Activated T-cell treated with anti-CD3 and anti-CD28 coated beads, Interleukin-2, amount 50 U/mL, for 4 hours (primary cell): ENCODE results near the gene HOXB5. TPM values are rescaled to one million over a fixed set of nuclear protein-coding genes. Genes with fewer than 3 reads are reported as not detected.

Experiments used
- ATAC-seq, 2 donors: fragments of 200-7000 bp; cut with Tn5 transposase; one replicate each; pipeline ENCODE4 v1.10.0; 2021
- DNase-seq: peaks from one replicate; pipeline ENCODE4 v3.0.0-alpha.2; 2020
- H3K27me3 Mint-ChIP-seq: one replicate; pipeline ENCODE4 v1.8.0; 2021; ENCODE audit warnings: low read depth, mixed read lengths
- H3K36me3 Mint-ChIP-seq: one replicate; pipeline ENCODE4 v1.8.0; 2022; ENCODE audit warnings: mixed read lengths; ENCODE audit not compliant: insufficient read depth
- H3K4me1 Mint-ChIP-seq: one replicate; pipeline ENCODE4 v1.8.0; 2021; ENCODE audit warnings: low read depth, mixed read lengths
- H3K4me3 Mint-ChIP-seq: one replicate; pipeline ENCODE4 v1.8.0; 2021; ENCODE audit warnings: mild to moderate bottlenecking, moderate library complexity, mixed read lengths
- H3K9me3 Mint-ChIP-seq: one replicate; pipeline ENCODE4 v1.8.0; 2021; ENCODE audit warnings: mixed read lengths
- total RNA-seq, 3 donors: library from RNA; stranded (reverse); gene quantifications; one replicate each; pipeline ENCODE4 v1.2.1, GENCODE V29; 2021

The HOXB5 gene
- total RNA-seq, 3 donors from 2014 or later = 0.08 TPM; not detected in 2

GRCh38 chr17:48615047-48615962 is 21.7 kb upstream of the HOXB5 start, which contains the start of gene HOXB8:
Gene HOXB8 (minus strand): TSS chr17:48615292. CDS start chr17:48614704, 588 bp downstream.
- peaks cover 58% of the 10 kb centered on the region for H3K4me1 Mint-ChIP-seq
- H3K27me3 Mint-ChIP-seq = peaks cover 79% of the 10 kb centered on the region
- no peak for ATAC-seq
- peak within 1 kb of the TSS; percentile 60 for H3K4me3 Mint-ChIP-seq
- H3K9me3 Mint-ChIP-seq = no peaks in the 10 kb centered on the region
- H3K36me3 Mint-ChIP-seq = no peaks in the 10 kb centered on the region
- no peak for DNase-seq

GRCh38 chr17:48613862-48614694 is 20.5 kb upstream of the HOXB5 start:
- Mint-ChIP-seq H3K4me1 (peaks cover 54% of the 10 kb centered on the region), H3K9me3 (no peaks in the 10 kb centered on the region), H3K4me3 (peak overlapping the region; percentile 60), H3K36me3 (no peaks in the 10 kb centered on the region), H3K27me3 (peaks cover 76% of the 10 kb centered on the region)
- peak; percentile 16 to 27 for ATAC-seq
- DNase-seq = no peak

GRCh38 chr17:48612854-48613691 is 19.5 kb upstream of the HOXB5 start:
- ATAC-seq (peak; percentile 63 to 76), DNase-seq (no peak)
- H3K36me3 Mint-ChIP-seq = no peaks in the 10 kb centered on the region
- peak overlapping the region; percentile 80 for H3K4me3 Mint-ChIP-seq
- H3K9me3 Mint-ChIP-seq = no peaks in the 10 kb centered on the region
- H3K27me3 Mint-ChIP-seq = peaks cover 74% of the 10 kb centered on the region
- peaks cover 45% of the 10 kb centered on the region for H3K4me1 Mint-ChIP-seq

GRCh38 chr17:48612456-48612853 is 18.9 kb upstream of the HOXB5 start:
- Mint-ChIP-seq H3K4me3 (peak overlapping the region; percentile 80), H3K9me3 (no peaks in the 10 kb centered on the region), H3K36me3 (no peaks in the 10 kb centered on the region), H3K4me1 (peaks cover 43% of the 10 kb centered on the region), H3K27me3 (peaks cover 75% of the 10 kb centered on the region)
- ATAC-seq = peak in 1 of 2 donors; percentile 7
- no peak for DNase-seq

- H3K9me3 Mint-ChIP-seq = no peaks in the 10 kb centered on the region
- ATAC-seq = no peak
These were observed 18.3 kb upstream of the HOXB5 start for GRCh38 chr17:48611681-48612455.

GRCh38 chr17:48611213-48611612 is 17.6 kb upstream of the HOXB5 start:
- Mint-ChIP-seq H3K27me3 (peaks cover 75% of the 10 kb centered on the region), H3K4me3 (peak overlapping the region; percentile 92), H3K4me1 (peaks cover 38% of the 10 kb centered on the region), H3K36me3 (no peaks in the 10 kb centered on the region), H3K9me3 (no peaks in the 10 kb centered on the region)
- DNase-seq = no peak
- no peak for ATAC-seq

More at GRCh38 chr17:48611681-48612455, 18.3 kb upstream of the HOXB5 start:
- peak overlapping the region; percentile 92 for H3K4me3 Mint-ChIP-seq
- peaks cover 75% of the 10 kb centered on the region for H3K27me3 Mint-ChIP-seq
- no peaks in the 10 kb centered on the region for H3K36me3 Mint-ChIP-seq
- DNase-seq = no peak
- H3K4me1 Mint-ChIP-seq = peaks cover 38% of the 10 kb centered on the region

GRCh38 chr17:48610282-48611211 is 17.0 kb upstream of the HOXB5 start, which contains the start of gene HOXB7:
Gene HOXB7 (minus strand): TSS chr17:48611017. CDS start chr17:48610918, 99 bp downstream.
- Mint-ChIP-seq H3K27me3 (peaks cover 72% of the 10 kb centered on the region), H3K4me3 (peak within 1 kb of the TSS; percentile 92), H3K9me3 (no peaks in the 10 kb centered on the region), H3K36me3 (no peaks in the 10 kb centered on the region), H3K4me1 (peaks cover 36% of the 10 kb centered on the region)
- no peak for DNase-seq
- ATAC-seq = peak; percentile 24 to 47

GRCh38 chr17:48609759-48610281 is 16.2 kb upstream of the HOXB5 start:
- H3K36me3 Mint-ChIP-seq = no peaks in the 10 kb centered on the region
- peaks cover 72% of the 10 kb centered on the region for H3K27me3 Mint-ChIP-seq
- no peak for ATAC-seq
- peak overlapping the region; percentile 92 for H3K4me3 Mint-ChIP-seq
- DNase-seq = no peak
- no peaks in the 10 kb centered on the region for H3K9me3 Mint-ChIP-seq
- H3K4me1 Mint-ChIP-seq = peaks cover 30% of the 10 kb centered on the region

- no peak for DNase-seq
- Mint-ChIP-seq H3K27me3 (peaks cover 74% of the 10 kb centered on the region), H3K9me3 (no peaks in the 10 kb centered on the region), H3K36me3 (no peaks in the 10 kb centered on the region), H3K4me3 (peak overlapping the region; percentile 47), H3K4me1 (peaks cover 28% of the 10 kb centered on the region)
- ATAC-seq = no peak
These were observed 15.5 kb upstream of the HOXB5 start for GRCh38 chr17:48609033-48609432.

- Mint-ChIP-seq H3K36me3 (no peaks in the 10 kb centered on the region), H3K4me3 (no peak overlapping the region), H3K27me3 (peaks cover 73% of the 10 kb centered on the region), H3K9me3 (no peaks in the 10 kb centered on the region), H3K4me1 (peaks cover 24% of the 10 kb centered on the region)
- DNase-seq (no peak), ATAC-seq (no peak)
These were observed 14.9 kb upstream of the HOXB5 start for GRCh38 chr17:48608494-48608834.

GRCh38 chr17:48606892-48607614 is 13.5 kb upstream of the HOXB5 start:
- peaks cover 77% of the 10 kb centered on the region for H3K27me3 Mint-ChIP-seq
- H3K4me3 Mint-ChIP-seq = no peak overlapping the region

More at GRCh38 chr17:48606892-48607614, 13.5 kb upstream of the HOXB5 start:
- no peaks in the 10 kb centered on the region for H3K36me3 Mint-ChIP-seq
- H3K9me3 Mint-ChIP-seq = no peaks in the 10 kb centered on the region
- no peak for ATAC-seq
- peaks cover 22% of the 10 kb centered on the region for H3K4me1 Mint-ChIP-seq
- DNase-seq = no peak
